Measurements from ENCODE around the gene TRAM1L1.

Gene TRAM1L1

DNA sequence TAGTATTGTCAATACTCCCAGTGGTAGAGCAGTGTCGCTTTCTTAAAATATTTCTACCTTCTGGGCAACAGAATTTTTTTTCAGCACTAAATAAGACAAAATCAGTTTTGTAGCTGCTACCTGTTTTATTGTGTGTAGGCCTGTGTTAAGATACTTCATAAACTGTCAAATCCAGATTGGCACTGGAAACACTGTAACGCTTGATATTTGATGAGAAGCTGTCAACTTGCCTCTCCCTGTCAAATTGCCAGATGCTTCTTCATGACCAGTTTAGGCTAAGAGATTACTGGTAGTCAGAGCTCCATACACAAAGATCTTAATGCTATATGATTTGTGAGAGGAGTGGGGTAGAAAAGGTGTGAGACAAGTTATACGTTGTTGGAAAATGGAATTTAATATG lies 17.3 kb downstream of the TRAM1L1 start:
- Histone ChIP-seq H3K9me2 (ENCODE audit: low read depth, low read length) (no peaks in the 10 kb centered on the region), H3K27ac (ENCODE audit: low read depth, low read length, poor library complexity, severe bottlenecking) (no peak overlapping the region), H3K9me3 (ENCODE audit: low read length) (no peaks in the 10 kb centered on the region), H3K27me3 (ENCODE audit: insufficient read depth, low read length) (no peaks in the 10 kb centered on the region), H4K20me1 (ENCODE audit: insufficient read depth, low read length) (no peaks in the 10 kb centered on the region), H3K4me1 (ENCODE audit: insufficient read depth, low read length, severe bottlenecking) (no peaks in the 10 kb centered on the region), H3K36me3 (ENCODE audit: insufficient read depth, low read length) (no peaks in the 10 kb centered on the region), H3F3A (ENCODE audit: insufficient read depth, low read length) (no peaks in the 10 kb centered on the region), H3K9ac (ENCODE audit: low read length) (no peak overlapping the region), H3K4me3 (ENCODE audit: low read depth, low read length, poor library complexity, severe bottlenecking) (no peak overlapping the region), H3K79me2 (ENCODE audit: insufficient read depth, low read length) (no peaks in the 10 kb centered on the region), H3K4me2 (ENCODE audit: low read length) (no peak overlapping the region), H2AFZ (ENCODE audit: low read length) (no peak overlapping the region)
- TF ChIP-seq EZH2 (IDR thresholded peaks at IDR 0.05; ENCODE audit: borderline replicate concordance, low read length): no peak
- TF ChIP-seq, protein P1, sequence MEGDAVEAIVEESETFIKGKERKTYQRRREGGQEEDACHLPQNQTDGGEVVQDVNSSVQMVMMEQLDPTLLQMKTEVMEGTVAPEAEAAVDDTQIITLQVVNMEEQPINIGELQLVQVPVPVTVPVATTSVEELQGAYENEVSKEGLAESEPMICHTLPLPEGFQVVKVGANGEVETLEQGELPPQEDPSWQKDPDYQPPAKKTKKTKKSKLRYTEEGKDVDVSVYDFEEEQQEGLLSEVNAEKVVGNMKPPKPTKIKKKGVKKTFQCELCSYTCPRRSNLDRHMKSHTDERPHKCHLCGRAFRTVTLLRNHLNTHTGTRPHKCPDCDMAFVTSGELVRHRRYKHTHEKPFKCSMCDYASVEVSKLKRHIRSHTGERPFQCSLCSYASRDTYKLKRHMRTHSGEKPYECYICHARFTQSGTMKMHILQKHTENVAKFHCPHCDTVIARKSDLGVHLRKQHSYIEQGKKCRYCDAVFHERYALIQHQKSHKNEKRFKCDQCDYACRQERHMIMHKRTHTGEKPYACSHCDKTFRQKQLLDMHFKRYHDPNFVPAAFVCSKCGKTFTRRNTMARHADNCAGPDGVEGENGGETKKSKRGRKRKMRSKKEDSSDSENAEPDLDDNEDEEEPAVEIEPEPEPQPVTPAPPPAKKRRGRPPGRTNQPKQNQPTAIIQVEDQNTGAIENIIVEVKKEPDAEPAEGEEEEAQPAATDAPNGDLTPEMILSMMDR (IDR thresholded peaks at IDR 0.05; ENCODE audit: low read length): no peak

DNA sequence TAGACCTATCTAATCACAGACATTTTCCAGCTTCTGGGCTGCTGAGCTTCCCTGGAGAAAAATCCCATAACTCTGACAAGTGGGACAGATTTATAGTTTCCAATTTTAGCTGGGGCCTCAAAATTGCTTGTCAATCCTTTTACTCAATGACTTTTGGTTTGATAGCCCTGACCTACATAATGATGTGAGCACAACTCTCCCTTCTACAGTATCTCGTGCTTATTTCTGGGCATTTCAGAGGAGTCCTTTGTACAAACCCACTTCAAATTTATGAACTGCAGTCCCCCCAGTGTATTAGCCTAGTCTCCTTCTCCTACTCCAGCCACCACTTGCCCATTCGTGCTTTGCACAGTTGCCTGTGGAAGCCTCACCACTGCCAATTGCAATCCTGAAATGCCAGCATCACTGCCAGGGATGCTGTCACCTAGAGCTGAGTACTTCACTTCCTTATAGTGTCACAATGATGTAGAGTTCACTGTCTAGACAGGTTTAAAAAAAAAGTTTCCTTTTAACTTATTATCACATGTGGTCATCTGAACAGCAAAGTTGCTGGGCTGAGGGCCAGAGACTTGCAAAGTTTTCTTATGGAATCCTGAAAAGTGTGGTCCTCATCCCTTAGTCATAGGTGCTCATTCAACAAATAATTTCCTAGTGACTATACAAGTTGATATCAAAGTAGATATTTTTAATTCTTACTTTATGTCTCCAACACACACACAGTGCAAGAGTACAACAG lies 21.2 kb downstream of the TRAM1L1 start:
- H3K4me1 ChIP-seq (ENCODE audit: insufficient read depth, low read length, severe bottlenecking): no peaks in the 10 kb centered on the region
- H3K27me3 ChIP-seq (ENCODE audit: insufficient read depth, low read length): no peaks in the 10 kb centered on the region
- H2AFZ ChIP-seq (ENCODE audit: low read length): no peak overlapping the region
- TF ChIP-seq EZH2 (IDR thresholded peaks at IDR 0.05; ENCODE audit: borderline replicate concordance, low read length): no peak
- TF ChIP-seq, protein P1 (IDR thresholded peaks at IDR 0.05; ENCODE audit: low read length): no peak
- no peaks in the 10 kb centered on the region for H3K79me2 ChIP-seq (ENCODE audit: insufficient read depth, low read length)
- no peaks in the 10 kb centered on the region for H3K36me3 ChIP-seq (ENCODE audit: insufficient read depth, low read length)
- no peak overlapping the region for H3K9ac ChIP-seq (ENCODE audit: low read length)
- H3K9me2 ChIP-seq (ENCODE audit: low read depth, low read length): no peaks in the 10 kb centered on the region
- no peak overlapping the region for H3K4me2 ChIP-seq (ENCODE audit: low read length)
- no peaks in the 10 kb centered on the region for H3F3A ChIP-seq (ENCODE audit: insufficient read depth, low read length)
- H3K9me3 ChIP-seq (ENCODE audit: low read length): no peaks in the 10 kb centered on the region
- no peak overlapping the region for H3K27ac ChIP-seq (ENCODE audit: low read depth, low read length, poor library complexity, severe bottlenecking)
- H3K4me3 ChIP-seq (ENCODE audit: low read depth, low read length, poor library complexity, severe bottlenecking): no peak overlapping the region
- no peaks in the 10 kb centered on the region for H4K20me1 ChIP-seq (ENCODE audit: insufficient read depth, low read length)

DNA sequence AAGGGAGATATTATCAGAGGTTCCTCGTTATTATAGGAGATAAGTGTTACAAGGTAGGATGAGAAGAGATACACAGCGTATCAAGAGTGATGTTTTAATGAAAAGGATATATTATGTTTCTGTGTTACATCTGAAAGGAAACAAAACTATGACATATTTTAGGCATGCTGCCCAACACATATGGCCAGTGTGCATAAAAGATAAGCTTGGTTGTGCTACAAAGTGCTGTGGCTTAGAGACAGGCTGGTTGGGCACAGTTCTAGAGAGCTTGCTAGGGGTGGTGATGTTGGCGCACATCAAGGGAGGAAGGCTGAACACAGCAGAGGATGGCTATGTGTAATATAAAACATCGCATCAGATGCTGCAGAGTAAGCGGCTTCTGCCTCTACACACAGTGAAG lies 42.4 kb downstream of the TRAM1L1 start:
- Histone ChIP-seq H3K36me3 (ENCODE audit: insufficient read depth, low read length) (no peaks in the 10 kb centered on the region), H3K79me2 (ENCODE audit: insufficient read depth, low read length) (no peaks in the 10 kb centered on the region)

More for the DNA sequence above, 42.4 kb downstream of the TRAM1L1 start:
- H3K27me3 ChIP-seq (ENCODE audit: insufficient read depth, low read length): no peaks in the 10 kb centered on the region
- H3K4me2 ChIP-seq (ENCODE audit: low read length): no peak overlapping the region
- H3K4me1 ChIP-seq (ENCODE audit: insufficient read depth, low read length, severe bottlenecking): no peaks in the 10 kb centered on the region
- H3K9me3 ChIP-seq (ENCODE audit: low read length): no peaks in the 10 kb centered on the region
- no peak overlapping the region for H3K27ac ChIP-seq (ENCODE audit: low read depth, low read length, poor library complexity, severe bottlenecking)
- no peaks in the 10 kb centered on the region for H4K20me1 ChIP-seq (ENCODE audit: insufficient read depth, low read length)
- no peaks in the 10 kb centered on the region for H3K9me2 ChIP-seq (ENCODE audit: low read depth, low read length)
- H3K4me3 ChIP-seq (ENCODE audit: low read depth, low read length, poor library complexity, severe bottlenecking): no peak overlapping the region
- H2AFZ ChIP-seq (ENCODE audit: low read length): no peak overlapping the region
- TF ChIP-seq, protein P1 (IDR thresholded peaks at IDR 0.05; ENCODE audit: low read length): no peak
- no peak for TF ChIP-seq EZH2 (IDR thresholded peaks at IDR 0.05; ENCODE audit: borderline replicate concordance, low read length)
- H3F3A ChIP-seq (ENCODE audit: insufficient read depth, low read length): no peaks in the 10 kb centered on the region
- no peak overlapping the region for H3K9ac ChIP-seq (ENCODE audit: low read length)
